Measurements from ENCODE around the gene KLHL26. TPM values are rescaled to one million over a fixed set of nuclear protein-coding genes. Genes with fewer than 3 reads are reported as not detected.

The KLHL26 gene
- total and polyA plus RNA-seq, 2 of the 13 experiments (the other 11 are each of a cell fraction or from before 2014, with no cell fraction given) = 1.5 to 1.7 TPM

DNA sequence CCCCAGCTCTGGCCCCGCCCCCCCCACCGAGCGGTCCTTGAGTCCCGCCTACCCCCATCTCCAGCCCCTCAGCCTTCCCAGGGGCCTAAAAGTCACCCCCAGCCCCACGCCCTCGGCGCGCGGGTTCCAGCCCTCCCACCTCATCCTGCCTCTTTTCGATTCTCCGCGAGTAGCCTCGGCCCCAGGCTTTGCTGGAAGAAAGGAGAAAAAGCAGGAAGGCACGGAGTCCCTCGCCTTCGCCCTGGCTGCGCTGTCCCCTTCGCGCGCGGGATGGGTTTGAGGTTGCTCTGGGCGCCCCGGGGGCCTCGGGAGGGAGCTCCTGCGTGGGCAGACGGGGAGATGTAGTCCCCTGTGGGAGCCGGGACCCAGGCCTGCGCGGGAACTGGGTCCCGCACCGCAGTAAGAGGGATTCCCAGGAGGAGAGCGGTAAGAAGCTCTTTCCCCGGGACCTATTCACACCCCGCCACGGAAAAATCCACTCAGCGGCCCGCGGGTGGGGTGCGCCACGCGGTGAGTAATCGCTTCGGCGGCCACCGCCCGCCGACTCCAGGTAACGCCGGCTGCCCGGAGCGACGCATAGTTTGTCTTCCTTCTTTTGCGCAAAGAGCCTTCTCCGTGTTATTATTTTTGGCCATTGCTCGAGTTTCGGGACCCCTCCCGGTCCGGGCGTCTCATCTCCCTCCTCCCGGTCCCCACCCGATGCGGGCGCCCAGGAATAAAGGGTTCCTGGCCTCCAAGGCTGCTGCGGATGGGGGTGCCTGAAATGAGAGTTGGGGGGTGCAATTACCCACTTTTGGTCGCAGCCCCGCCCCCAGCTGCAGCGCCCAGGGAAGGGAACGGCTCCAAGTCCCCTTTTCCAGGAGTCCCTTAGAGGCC lies 29.4 kb upstream of the KLHL26 start (continued):
- TF ChIP-seq, protein P1, sequence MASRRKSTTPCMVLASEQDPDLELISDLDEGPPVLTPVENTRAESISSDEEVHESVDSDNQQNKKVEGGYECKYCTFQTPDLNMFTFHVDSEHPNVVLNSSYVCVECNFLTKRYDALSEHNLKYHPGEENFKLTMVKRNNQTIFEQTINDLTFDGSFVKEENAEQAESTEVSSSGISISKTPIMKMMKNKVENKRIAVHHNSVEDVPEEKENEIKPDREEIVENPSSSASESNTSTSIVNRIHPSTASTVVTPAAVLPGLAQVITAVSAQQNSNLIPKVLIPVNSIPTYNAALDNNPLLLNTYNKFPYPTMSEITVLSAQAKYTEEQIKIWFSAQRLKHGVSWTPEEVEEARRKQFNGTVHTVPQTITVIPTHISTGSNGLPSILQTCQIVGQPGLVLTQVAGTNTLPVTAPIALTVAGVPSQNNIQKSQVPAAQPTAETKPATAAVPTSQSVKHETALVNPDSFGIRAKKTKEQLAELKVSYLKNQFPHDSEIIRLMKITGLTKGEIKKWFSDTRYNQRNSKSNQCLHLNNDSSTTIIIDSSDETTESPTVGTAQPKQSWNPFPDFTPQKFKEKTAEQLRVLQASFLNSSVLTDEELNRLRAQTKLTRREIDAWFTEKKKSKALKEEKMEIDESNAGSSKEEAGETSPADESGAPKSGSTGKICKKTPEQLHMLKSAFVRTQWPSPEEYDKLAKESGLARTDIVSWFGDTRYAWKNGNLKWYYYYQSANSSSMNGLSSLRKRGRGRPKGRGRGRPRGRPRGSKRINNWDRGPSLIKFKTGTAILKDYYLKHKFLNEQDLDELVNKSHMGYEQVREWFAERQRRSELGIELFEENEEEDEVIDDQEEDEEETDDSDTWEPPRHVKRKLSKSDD (CRISPR knock-in tag; IDR thresholded peaks at IDR 0.05; ENCODE audit: low read depth) = no peak
- TF ChIP-seq XRCC5 (optimal IDR thresholded peaks at IDR 0.05; ENCODE audit: low read length) = no peak
- no peak for TF ChIP-seq HOXA9 (CRISPR knock-in tag; IDR thresholded peaks at IDR 0.05; ENCODE audit: borderline replicate concordance)
- TF ChIP-seq, protein P2, sequence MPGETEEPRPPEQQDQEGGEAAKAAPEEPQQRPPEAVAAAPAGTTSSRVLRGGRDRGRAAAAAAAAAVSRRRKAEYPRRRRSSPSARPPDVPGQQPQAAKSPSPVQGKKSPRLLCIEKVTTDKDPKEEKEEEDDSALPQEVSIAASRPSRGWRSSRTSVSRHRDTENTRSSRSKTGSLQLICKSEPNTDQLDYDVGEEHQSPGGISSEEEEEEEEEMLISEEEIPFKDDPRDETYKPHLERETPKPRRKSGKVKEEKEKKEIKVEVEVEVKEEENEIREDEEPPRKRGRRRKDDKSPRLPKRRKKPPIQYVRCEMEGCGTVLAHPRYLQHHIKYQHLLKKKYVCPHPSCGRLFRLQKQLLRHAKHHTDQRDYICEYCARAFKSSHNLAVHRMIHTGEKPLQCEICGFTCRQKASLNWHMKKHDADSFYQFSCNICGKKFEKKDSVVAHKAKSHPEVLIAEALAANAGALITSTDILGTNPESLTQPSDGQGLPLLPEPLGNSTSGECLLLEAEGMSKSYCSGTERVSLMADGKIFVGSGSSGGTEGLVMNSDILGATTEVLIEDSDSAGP (CRISPR knock-in tag; IDR thresholded peaks at IDR 0.05; ENCODE audit: borderline replicate concordance) = peak; percentile 34; the same call in 1 of the 2 replicates
- no peak for TF ChIP-seq SMAD9 (CRISPR knock-in tag; IDR thresholded peaks at IDR 0.05)
- TF ChIP-seq ZNF616 (CRISPR knock-in tag; IDR thresholded peaks at IDR 0.05; ENCODE audit: low read depth) = no peak
- TF ChIP-seq, protein P3, sequence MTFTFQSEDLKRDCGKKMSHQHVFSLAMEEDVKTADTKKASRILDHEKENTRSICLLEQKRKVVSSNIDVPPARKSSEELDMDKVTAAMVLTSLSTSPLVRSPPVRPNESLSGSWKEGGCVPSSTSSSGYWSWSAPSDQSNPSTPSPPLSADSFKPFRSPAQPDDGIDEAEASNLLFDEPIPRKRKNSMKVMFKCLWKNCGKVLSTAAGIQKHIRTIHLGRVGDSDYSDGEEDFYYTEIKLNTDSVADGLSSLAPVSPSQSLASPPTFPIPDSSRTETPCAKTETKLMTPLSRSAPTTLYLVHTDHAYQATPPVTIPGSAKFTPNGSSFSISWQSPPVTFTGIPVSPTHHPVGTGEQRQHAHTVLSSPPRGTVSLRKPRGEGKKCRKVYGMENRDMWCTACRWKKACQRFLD (CRISPR knock-in tag; IDR thresholded peaks at IDR 0.05; ENCODE audit: borderline replicate concordance) = no peak
- TF ChIP-seq ZNF615 (CRISPR knock-in tag; IDR thresholded peaks at IDR 0.05; ENCODE audit: borderline replicate concordance) = no peak
- peak; percentile 23; the same call in 1 of the 2 replicates for TF ChIP-seq ZNF747 (CRISPR knock-in tag; IDR thresholded peaks at IDR 0.05; ENCODE audit: borderline replicate concordance)
- no peak for TF ChIP-seq FOXM1 (CRISPR knock-in tag; IDR thresholded peaks at IDR 0.05)
- TF ChIP-seq HNRNPL (IDR thresholded peaks at IDR 0.05; ENCODE audit: low read depth, low read length) = no peak
- TF ChIP-seq ARNT (IDR thresholded peaks at IDR 0.05) = no peak
- TF ChIP-seq ZNF326 (CRISPR knock-in tag; IDR thresholded peaks at IDR 0.05; ENCODE audit: borderline replicate concordance) = no peak
- TF ChIP-seq, protein P4, sequence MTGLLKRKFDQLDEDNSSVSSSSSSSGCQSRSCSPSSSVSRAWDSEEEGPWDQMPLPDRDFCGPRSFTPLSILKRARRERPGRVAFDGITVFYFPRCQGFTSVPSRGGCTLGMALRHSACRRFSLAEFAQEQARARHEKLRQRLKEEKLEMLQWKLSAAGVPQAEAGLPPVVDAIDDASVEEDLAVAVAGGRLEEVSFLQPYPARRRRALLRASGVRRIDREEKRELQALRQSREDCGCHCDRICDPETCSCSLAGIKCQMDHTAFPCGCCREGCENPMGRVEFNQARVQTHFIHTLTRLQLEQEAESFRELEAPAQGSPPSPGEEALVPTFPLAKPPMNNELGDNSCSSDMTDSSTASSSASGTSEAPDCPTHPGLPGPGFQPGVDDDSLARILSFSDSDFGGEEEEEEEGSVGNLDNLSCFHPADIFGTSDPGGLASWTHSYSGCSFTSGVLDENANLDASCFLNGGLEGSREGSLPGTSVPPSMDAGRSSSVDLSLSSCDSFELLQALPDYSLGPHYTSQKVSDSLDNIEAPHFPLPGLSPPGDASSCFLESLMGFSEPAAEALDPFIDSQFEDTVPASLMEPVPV (CRISPR knock-in tag; IDR thresholded peaks at IDR 0.05) = no peak
- TF ChIP-seq GABPB1 (CRISPR knock-in tag; IDR thresholded peaks at IDR 0.05) = peak; percentile 18; the same call in 1 of the 2 replicates
- no peak for TF ChIP-seq BRD4 (CRISPR knock-in tag; IDR thresholded peaks at IDR 0.05)
- TF ChIP-seq, protein P5, sequence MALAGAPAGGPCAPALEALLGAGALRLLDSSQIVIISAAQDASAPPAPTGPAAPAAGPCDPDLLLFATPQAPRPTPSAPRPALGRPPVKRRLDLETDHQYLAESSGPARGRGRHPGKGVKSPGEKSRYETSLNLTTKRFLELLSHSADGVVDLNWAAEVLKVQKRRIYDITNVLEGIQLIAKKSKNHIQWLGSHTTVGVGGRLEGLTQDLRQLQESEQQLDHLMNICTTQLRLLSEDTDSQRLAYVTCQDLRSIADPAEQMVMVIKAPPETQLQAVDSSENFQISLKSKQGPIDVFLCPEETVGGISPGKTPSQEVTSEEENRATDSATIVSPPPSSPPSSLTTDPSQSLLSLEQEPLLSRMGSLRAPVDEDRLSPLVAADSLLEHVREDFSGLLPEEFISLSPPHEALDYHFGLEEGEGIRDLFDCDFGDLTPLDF (CRISPR knock-in tag; IDR thresholded peaks at IDR 0.05) = no peak
- TF ChIP-seq, protein P6, sequence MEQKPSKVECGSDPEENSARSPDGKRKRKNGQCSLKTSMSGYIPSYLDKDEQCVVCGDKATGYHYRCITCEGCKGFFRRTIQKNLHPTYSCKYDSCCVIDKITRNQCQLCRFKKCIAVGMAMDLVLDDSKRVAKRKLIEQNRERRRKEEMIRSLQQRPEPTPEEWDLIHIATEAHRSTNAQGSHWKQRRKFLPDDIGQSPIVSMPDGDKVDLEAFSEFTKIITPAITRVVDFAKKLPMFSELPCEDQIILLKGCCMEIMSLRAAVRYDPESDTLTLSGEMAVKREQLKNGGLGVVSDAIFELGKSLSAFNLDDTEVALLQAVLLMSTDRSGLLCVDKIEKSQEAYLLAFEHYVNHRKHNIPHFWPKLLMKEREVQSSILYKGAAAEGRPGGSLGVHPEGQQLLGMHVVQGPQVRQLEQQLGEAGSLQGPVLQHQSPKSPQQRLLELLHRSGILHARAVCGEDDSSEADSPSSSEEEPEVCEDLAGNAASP (CRISPR knock-in tag; IDR thresholded peaks at IDR 0.05; ENCODE audit: borderline replicate concordance) = no peak
